NOMO-1 treated with dmso at 0.1 percent for 144 hours (cell line): ENCODE data around the gene KIF1A.
"Not testable (repeated sequence)": the region's sequence is repeated elsewhere in the genome, so short reads cannot be mapped to it uniquely, and the experiment has no call there.

Experiments used
- DNase-seq: peaks from one replicate; lab custom pipeline; 2025; ENCODE audit not compliant: unreplicated experiment; lab: John Stamatoyannopoulos, UW

Gene KIF1A

DNA sequence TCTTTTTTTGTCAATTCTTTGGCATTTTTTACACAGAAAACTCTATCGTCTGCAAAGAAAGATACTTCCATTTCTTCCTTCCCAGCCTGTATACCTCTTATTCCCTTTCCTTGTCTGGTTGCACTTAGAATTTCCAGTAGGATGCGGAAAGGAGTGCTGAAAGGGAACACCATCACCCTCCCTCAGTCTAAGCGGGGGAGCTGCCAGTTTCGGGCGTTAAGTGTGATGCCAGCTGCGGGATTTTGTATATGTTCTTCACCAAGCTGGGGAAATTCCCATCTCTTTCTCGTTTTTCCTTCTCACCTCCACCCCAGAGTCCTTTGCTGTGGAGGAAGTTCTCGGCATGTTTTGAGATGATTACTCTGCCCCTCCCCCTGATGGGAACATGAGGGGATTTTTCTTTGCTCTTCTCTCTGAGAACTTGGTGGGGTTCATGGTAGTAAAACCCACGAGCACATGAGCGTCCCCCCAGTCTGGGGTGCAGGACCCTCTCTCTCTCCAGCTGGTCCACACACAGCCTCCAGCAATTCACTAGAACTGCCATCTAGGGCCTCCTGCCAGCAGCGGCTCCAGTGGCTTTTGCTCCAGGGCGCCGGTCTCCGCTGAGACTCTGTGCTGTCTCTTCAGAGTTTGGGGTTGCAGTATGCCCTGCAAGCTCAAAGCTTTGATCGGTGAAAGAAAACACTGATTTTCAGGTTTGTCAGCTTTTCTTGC is 112.8 kb downstream of the KIF1A start:
- no peak for DNase-seq

DNA sequence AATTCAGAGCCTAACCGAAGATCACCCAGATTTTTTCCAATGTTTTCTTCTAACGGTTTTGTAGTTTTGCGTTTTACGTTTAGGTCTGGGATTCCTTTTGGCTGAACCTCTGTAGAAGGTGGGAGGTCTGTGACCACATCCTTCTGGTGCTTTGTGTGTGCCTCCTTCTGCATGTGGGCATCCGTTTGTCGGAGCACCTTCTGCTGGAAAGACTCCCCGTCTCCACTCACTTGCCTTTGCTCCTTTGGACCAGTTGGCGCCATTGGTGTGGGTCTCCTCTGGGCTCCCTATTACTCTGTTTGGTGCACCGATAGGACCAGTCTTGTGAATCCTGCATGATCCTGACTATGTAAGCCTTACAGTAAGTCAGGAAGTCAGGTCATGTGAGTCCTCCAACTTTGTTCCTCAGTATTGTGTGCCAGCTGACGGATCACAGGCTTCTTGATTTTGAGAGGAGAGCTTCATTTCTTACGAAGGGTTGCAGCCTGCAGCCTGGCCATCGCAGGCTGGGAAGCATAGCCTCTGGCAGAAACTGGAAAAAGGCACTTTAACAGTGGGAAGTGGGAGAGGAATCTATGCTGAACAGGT is 114.7 kb downstream of the KIF1A start:
- no peak for DNase-seq

DNA sequence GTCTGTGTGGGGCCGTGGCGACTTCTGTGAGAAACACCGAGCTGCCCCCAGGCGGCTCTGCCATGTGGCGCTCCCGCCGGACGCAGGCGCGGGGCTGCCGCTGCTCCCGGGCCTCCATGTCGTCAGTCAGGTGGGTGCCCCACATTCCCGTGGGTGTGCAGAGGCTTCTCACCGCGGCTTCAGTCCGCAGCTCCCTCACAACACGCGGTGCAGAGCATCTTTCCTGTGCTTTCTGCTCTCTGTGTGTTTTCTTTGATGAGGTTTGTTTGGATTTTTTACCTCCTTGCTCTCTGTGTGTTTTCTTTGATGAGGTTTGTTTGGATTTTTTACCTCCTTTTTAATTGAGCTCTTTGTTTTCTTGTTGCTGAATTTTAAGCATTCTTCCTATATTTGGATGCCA is 115.4 kb downstream of the KIF1A start:
- DNase-seq: no peak

DNA sequence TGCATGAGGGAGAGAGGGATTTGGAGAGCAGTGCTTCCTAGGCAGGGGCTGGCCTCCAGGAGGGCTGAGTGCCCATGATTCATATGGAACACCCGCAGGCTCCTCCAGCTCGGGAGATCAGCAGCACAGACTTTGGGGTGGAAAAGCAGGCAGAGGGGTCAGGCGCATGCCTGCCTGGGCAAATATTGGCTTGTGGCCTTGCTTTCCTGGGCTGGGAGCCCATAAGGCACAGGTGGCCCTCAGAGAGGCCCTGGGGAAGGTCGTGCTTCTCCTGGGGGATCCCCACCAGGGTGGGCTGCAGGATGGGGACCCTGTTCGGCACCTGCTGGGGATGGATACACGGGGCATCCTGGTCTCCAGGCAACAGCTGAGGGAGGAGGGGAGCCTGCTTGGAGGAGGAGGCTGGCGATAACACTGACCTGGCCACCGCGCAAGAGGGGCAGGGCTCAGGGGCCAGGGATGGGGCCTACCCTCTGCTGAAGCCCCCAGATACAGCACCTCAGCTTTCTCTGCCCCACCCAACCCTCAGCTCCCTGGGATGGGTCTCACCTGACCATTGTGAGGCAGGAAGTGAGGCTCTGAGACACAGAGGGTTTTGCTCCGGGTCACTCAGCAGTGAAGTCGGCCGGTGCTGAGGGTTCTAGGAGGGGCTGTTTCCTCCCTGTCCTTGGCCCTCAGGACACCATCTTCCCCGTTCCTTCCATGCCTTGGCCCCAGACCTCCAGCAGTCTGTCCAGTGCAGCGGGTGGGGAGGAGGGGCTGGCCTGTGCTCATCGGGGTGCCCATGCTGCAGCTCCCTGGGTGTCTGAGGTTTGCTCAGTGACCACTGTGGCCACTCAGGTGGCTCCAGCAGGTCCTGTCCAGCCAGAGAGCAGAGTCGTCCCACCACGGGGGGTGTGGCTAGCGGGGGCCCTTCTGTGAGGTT is 116.3 kb downstream of the KIF1A start:
- DNase-seq: no peak

DNA sequence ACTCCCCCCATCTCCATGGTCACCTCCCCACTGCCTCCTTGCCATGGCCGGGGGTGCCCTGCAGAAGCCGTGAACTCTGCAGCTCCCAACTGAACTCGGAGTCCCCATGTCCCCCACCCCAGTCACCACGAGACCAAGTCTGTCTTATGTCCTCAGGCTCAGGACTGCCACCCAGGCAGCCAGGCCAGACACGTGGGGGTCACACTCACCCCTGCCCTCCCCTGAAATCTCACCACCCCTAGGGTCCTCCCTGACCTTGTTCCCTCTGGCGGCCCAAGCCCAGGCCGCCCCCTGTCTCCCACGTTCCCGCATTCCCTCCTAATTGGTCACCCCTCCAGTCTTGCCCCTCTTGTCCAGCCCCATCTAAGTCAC is 117.4 kb downstream of the KIF1A start:
- no peak for DNase-seq

DNA sequence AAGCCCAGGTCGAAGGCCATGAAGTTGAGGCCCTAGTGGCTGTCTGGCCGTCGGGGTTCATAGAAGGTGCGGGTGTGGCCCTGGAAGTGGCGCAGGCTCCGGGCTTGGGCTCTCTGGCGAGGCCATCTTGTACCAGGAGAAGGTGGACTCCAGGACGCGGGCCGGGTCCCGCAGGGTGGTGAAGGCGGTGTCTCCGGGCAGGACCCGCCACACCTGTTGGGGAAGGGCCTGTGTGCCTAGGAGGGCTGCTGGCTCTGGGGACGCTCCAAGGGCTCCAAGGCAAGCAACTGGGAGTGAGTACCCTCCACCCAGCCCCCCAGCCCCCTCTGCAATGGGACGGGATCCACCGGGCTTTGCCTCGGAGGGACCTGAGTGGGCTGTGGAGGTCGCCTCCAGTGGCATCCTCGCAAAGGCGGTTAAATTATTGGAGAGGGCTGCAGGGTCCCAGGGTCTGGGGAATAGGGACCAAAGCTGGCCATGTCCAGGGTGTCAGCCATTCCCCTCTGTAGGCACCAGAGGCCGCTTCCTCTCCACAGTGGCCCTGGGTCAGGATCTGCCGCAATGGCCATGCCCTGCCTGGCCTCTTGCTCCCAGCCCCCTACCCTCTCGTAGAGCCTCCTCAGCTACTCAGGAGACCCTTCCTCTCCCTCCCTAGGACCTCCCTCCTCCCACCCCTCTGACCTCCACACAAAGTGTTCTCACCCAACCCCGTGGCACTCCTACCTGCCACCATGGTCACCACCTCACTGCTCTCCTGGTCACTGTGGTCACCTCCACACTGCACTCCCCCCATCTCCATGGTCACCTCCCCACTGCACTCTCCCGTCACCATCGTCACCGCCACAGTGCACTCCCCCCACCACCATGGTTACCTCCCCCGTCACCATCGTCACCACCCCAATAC is 118.0 kb downstream of the KIF1A start:
- no peak for DNase-seq

DNA sequence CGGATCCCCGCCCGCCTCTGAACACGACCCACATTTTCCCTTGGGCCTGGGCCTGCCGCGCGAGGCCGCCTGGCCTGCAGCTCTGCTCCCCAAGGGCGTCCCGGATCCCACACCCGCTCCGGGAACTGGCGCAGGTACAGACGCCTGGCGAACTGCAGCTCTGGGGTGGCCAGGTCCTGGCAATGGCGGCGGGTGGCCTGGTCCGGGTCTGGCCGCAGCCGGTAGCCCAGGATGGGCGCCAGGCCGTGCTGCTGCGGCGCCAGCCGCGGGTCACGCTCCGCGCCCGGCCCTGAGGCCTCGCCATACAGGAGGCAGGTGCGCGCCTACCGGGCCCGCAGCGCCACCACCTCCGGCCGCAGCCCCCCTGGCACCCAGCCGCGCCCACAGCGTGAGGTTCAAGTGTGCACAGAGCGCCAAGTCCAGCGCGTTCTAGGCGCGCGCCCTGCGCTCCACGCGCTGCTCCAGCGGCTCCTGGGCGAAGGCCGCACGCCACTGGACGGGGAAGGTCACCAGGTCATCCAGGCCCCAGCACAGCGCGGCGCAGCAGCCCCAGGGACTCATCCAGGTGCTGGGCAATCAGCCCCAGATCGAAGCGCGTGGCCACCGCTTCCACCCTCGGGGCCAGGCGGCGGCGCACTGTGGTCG is 118.8 kb downstream of the KIF1A start:
- DNase-seq: no peak

DNA sequence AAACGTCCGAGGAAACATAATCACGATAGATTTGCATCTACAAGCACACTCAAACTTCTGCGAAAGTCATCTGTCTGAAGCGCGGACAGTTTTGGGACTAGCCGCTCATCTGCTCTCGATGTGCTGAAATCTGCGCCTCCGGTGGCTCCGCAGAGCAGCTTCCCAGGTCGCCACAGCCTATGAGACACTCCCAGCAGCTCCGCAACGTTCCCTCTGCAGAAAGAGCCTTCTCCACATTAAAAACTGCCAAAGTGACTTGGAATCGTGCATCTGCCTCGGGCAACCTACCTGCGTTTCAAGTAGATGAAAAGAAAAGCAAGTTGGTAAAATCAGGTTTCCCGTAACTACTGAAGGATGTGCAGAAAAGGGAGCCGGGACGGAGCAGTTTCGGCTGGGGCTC is 119.4 kb downstream of the KIF1A start:
- DNase-seq: not testable (repeated sequence)

DNA sequence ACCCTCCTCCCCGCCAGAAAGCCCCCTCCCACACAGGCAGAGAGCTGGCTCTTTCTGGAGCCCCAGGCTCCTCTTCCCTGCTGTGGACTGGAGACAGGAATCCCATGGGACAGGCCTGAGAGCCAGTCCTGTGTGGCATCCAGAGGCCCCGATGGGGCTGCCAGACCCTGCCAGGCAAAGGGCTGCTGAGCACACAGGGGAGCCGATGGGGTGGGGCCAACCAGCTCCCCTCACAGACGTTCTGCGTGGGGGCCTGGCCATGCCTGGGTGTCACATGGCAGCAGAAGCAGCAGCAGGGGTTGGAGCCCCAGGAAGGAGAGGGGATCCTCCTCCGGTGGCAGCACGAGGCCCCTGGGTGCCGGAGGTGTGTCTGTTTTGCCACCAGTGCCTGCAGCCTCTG is 120.2 kb downstream of the KIF1A start:
- not testable (repeated sequence) for DNase-seq

DNA sequence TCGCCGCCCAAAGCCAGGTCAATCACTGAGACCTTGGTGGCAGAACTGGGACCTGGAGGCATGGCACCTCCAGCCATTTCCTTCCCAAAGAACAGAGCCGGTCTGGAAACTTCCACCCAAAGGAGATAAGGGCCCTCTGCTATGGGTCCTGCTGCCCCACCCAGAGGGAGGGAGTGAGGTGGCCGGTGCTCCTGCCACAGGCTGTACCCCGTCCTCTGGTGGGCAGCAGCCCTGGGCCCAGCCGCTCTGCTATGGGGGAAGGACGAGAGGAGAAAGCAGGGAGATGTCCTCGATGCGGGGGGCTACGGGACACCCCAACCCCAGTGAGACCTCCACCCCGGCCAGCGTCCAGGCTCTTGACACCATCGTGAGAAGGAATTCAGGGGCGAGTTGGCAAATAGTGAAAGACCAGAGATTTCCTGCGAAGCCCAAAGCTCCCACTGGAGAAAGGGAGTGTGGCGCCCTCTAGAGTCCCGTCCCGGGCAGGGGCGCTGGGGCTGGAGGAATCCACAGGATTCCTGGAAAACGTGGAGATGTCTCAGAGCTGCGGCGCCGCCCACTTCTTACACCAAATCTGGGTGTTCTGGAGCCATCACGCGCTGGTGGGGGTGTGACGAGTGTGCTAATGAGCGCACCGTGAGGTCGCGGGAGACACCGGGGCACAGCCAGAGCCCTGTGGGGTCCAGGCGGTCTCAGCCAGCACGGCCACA is 121.0 kb downstream of the KIF1A start:
- DNase-seq: not testable (repeated sequence)

DNA sequence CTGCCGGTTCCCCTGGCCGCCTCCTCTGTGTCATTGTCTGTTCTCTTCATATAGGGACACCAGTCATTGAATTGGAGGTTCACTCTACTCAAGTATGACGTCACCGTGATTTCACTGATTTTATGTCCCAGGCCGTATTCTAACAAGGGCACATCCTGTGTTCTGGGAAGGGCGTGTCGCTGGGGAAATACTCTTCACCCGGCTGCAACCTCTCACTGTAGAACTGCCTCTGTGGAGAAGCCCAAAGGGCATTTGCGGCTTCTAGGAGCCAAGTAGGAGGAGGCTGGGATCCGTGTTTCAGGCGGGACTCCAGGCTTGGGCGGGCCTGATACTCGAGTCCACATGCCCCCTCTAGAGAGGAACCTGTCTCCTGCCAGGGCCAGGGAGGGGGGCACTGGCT is 123.5 kb downstream of the KIF1A start:
- DNase-seq: not testable (repeated sequence)

DNA sequence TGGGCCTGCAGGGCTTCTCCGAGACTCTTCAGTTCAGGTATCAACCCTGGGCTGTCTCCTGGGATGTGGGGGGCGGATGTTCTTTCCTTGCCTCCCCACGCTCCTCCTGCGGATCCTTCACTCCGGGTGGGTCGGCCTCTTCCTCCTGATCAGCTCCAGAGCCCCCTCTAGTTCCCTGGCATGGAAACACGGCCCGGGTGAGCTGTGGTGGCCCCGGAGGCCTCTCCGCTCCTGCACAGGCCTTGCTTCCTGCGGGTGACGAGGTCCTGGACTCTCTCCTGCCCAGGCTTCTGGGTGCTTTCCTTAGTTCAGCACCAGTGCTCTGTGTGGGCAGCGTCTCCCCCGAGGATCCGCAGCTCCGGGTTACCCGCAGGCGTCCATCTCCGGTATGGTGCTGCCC is 124.4 kb downstream of the KIF1A start:
- not testable (repeated sequence) for DNase-seq

DNA sequence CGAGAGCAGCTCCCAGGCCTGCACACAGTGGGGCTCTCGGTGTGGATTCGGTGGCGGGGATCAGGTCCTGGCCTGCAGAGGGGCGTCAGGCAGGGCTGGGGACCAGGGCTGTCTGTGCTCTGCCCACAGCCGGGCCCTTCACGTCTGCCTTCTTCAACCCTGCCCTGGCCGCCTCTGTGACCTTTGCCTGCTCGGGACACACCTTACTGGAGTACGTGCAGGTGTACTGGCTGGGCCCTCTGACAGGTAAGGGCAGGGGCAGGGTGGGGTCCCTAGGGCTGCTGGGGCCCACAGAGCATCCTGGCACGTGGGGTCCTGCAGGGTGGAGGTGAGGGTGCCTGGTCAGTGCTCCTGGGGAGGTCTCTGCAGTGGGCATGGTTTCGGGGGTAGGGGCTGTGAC is 125.7 kb downstream of the KIF1A start:
- not testable (repeated sequence) for DNase-seq

DNA sequence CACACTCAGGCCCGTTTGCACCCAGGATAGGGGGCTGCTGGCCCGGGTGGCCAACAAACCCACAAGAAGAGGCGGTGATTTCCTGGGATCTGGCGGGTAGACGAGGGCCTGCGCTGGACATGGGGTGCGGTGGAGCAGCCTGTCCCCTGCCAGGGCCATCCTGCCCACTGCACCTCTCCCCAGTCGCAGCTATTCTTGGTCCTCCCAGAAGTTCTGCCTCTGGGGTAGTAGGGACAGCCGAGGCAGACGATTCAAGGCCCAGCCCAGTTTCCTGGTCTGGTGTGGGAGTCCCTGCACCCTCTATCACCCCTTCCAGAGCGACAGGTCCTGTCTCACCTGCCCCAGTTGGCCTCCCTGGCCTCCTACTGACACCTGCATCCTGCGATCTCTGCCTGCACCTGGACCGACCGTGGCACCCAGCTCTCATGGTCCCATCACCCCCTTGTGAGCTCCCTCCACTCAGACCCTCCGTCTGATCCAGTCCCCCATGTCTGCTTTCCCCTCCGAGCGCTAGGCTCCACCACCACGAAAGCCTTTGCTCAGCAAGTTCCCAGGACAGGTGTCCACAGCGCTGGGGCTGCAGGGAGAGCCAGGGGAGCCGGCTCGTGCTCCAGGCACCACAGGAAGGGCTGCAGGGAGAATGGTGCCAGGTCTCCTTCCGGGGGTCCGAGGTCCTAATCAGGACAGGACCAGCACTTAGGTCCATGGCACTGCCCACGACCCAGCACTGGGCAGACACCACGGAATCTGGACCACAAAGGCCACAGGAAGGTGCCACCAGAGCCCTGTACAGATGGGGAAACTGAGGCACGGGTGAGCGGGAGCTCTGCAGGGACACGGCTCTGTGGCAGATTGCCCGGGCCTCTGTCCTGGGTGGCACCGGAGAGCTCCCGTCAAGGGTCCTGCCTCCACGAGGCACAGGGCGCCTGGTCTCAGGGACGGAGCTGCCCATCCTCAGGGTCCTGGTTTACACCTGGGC is 127.1 kb downstream of the KIF1A start:
- not testable (repeated sequence) for DNase-seq

DNA sequence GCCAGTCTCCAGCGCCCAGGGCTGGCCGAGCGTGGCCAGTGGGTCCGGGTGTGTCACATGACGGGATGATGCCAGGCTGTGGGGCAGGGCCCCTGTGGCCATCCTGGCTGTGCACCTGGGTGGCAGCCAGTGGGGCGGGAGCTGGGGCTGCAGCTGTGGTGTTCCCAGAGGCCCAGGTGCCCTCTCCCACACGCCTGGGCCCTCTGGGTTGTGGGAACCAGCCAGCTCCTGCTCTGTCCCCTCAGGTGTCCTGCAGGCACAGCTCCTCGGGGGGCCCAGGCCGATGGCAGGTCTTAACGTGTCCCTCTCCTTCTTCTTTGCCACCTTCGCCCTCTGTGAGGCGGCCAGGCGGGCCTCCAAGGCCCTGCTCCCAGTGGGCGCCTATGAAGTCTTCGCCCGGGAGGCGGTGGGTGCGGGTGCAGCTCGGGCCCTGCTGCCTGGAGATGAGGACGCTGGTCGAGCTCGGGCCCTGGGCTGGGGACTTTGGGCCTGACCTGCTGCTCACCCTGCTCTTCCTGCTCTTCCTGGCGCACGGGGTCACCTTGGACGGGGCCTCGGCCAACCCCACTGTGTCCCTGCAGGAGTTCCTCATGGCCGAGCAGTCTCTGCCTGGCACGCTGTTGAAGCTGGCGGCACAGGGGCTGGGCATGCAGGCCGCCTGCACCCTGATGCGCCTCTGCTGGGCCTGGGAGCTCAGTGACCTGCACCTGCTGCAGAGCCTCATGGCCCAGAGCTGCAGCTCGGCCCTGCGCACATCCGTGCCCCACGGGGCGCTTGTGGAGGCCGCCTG is 128.2 kb downstream of the KIF1A start, which contains the start of gene AQP12A:
AQP12A (plus strand) TSS at position 236 of the 790 bp plus-strand sequence; CDS start at position 284, 48 bp downstream.
- DNase-seq: not testable (repeated sequence)

DNA sequence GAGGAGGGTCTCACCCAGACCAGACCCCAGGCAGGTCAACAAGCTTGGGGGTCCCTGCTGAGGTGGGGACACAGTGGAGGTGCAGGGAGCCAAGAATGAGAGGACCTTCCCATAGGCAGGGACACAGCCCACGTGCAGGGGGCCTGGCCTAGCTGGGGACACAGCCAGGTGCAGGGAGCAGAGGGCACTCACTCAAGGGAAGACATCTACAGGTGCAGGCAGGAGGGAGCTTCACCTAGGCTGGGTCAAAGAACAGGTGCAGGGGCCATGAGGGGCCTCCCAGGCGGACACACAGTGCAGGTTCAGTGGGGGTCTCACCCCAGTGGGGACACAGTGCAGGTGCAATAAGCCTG is 129.0 kb downstream of the KIF1A start:
- not testable (repeated sequence) for DNase-seq

DNA sequence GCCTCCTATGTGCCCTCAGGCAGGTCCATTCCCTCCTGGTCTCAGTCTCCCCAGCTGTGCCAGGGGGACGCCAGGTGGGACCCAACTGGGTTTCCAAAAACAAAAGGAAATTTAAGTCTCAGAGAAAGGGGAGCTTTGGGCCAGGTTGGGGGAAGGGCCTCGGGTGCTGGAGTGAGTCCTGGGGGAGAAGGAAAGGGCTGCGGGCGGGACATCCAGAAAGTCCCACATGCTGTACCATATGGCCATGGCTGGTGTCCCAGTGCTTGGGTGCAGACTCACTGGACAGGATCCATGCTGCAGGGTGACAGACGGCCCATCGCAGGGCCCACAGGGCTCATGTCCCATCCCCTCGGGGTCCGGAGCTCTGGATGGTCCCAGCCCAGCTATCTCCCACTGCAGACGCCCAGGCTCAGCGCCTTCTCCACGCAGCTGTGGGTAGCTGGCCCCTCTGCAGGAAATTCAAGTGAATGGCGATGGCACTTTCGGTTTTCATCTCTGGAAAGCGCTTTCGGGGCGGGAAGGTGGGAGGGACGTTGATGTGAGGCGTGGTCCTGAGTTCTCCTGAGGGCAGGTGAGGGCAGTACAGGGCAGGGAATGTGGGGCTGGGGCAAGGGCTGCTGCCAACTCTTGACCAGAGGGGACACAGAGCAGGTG is 129.5 kb downstream of the KIF1A start:
- DNase-seq: not testable (repeated sequence)
